Natural killer cell (primary cell): Measurements from ENCODE around the gene ACSL1. TPM values are rescaled to one million over a fixed set of nuclear protein-coding genes. Genes with fewer than 3 reads are reported as not detected.

Experiments used
- ATAC-seq, 3 donors: fragments of 150-1000 bp in 2 of 3; fragments of 200-7000 bp in 1 of 3; cut with Tn5 transposase; 1 replicate in 1 of 3; 2 replicates in 2 of 3; pipeline ENCODE4 v1.10.0; 2021; ENCODE audit warnings: mild to moderate bottlenecking in 2 of 3, moderate library complexity in 2 of 3
- DNase-seq, 2 donors: peaks; one replicate each; pipeline versions ENCODE4 v3.0.0 to v3.0.0-alpha.2; 2013 to 2021; ENCODE audit warnings: mixed read lengths in 1 of 2
- H3K27ac ChIP-seq: one replicate; pipeline ENCODE4 v1.5.1; 2013; ENCODE audit warnings: mild to moderate bottlenecking, low read length
- H3K27me3 ChIP-seq: one replicate; pipeline ENCODE4 v1.6.1; 2013; ENCODE audit warnings: low read length; ENCODE audit not compliant: control insufficient read depth, insufficient read depth
- H3K36me3 ChIP-seq: one replicate; pipeline ENCODE4 v1.6.1; 2013; ENCODE audit warnings: low read length; ENCODE audit not compliant: control insufficient read depth, insufficient read depth
- H3K4me1 ChIP-seq: one replicate; pipeline ENCODE4 v1.6.1; 2013; ENCODE audit warnings: low read length; ENCODE audit not compliant: control insufficient read depth, insufficient read depth
- H3K4me3 ChIP-seq: one replicate; pipeline ENCODE4 v1.5.1; 2013; ENCODE audit warnings: low read length
- H3K9me3 ChIP-seq: one replicate; pipeline ENCODE4 v1.6.1; 2013; ENCODE audit warnings: low read length; ENCODE audit not compliant: control insufficient read depth, insufficient read depth
- H3K27ac Mint-ChIP-seq, 2 donors: one replicate each; pipeline ENCODE4 v1.8.0; 2022; ENCODE audit warnings: mild to moderate bottlenecking in 2 of 2, mixed read lengths in 2 of 2, moderate library complexity in 1 of 2
- H3K27me3 Mint-ChIP-seq, 2 donors: one replicate each; pipeline ENCODE4 v1.8.0; 2022; ENCODE audit warnings: low read depth in 2 of 2, mixed read lengths in 2 of 2
- H3K36me3 Mint-ChIP-seq: one replicate; pipeline ENCODE4 v1.8.0; 2022; ENCODE audit warnings: mixed read lengths
- H3K4me1 Mint-ChIP-seq, 2 donors: one replicate each; pipeline ENCODE4 v1.8.0; 2022; ENCODE audit warnings: mixed read lengths in 2 of 2
- H3K4me3 Mint-ChIP-seq: one replicate; pipeline ENCODE4 v1.8.0; 2022; ENCODE audit warnings: mild to moderate bottlenecking, moderate library complexity, mixed read lengths
- H3K9me3 Mint-ChIP-seq, 2 donors: one replicate each; pipeline ENCODE4 v1.8.0; 2022; ENCODE audit warnings: mixed read lengths in 2 of 2
- CTCF ChIP-seq: fragments of 200-600 bp; IDR thresholded peaks from one replicate; pipeline ENCODE4 v1.8.0; 2022; ENCODE audit warnings: antibody characterized with exemption
- WGBS: methylation state at CpG from one replicate; pipeline ENCODE4 v1.1.7; 2013; ENCODE audit warnings: missing lambda C conversion rate; ENCODE audit not compliant: insufficient coverage; 5-methylcytosine and 5-hydroxymethylcytosine counted together
- intact Hi-C: fragments of 100-400 bp; cut with micrococcal nuclease; formaldehyde crosslinking; loops from one replicate; pipeline ENCODE4 v1.14.2; 2022
- total RNA-seq, 4 donors: library from RNA; stranded (reverse); fragments of 120-200 nt in 1 of 4; gene quantifications; one replicate each; pipeline versions ENCODE4 v1.2.3 to v1.2.4, GENCODE V29; 2013 to 2022

The ACSL1 gene
- total RNA-seq, 3 donors from 2014 or later (not counting 1 experiment from before 2014, with no cell fraction given) = 13.2 to 43.1 (median 13.3) TPM

DNA sequence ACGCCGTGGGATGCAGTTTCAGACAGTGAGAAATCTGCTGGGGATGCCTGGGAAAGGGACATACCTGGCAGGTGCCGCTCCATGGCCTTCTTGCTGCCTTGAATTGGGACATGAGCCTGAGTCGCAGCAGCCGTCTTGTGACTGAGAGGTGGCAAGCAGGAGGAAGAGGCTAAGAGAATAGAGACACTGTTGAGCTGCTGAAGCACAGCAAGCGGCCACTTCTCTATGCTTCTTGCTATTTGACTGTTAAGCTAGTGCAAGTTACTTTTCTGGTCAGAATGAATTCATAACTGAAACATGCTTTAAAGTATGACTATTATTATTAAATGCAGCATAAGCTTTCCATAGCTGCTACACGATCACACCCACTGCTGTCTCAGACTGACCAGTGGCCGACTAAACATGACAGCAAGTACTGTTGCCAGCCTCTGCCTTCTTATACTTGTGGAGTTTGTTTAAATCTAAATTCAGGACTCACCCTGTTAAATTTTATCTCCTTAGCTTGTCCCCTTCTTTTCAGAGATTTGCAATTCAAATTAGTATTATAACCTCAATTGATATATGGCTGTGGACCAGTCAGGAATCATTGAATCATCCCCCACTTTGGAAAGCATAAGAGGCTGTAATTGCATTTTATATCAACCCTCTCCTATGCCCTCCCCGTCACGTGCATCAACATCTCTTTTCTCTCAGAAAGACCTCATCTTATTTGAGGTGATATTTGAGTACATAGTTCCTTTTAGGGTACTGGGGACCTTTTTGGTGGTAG lies 24.8 kb upstream of the ACSL1 start:
- TF ChIP-seq CTCF = no peak
- Mint-ChIP-seq H3K4me1 (peaks cover 9 to 11% of the 10 kb centered on the region in 2 donors), H3K9me3 (no peaks in the 10 kb centered on the region), H3K36me3 (no peaks in the 10 kb centered on the region), H3K27ac (no peak overlapping the region), H3K27me3 (peaks cover 16 to 19% of the 10 kb centered on the region in 2 donors), H3K4me3 (no peak overlapping the region)
- H3K4me1 ChIP-seq = peaks cover 11% of the 10 kb centered on the region
- intact Hi-C loops = no loop called here
- no peak overlapping the region for H3K27ac ChIP-seq
- DNase-seq (no peak), ATAC-seq (no peak)
- WGBS = 81% methylated on average over 8 of the region's 10 CpGs
- no peaks in the 10 kb centered on the region for H3K36me3 ChIP-seq
- no peaks in the 10 kb centered on the region for H3K9me3 ChIP-seq
- H3K27me3 ChIP-seq = no peaks in the 10 kb centered on the region
- H3K4me3 ChIP-seq = no peak overlapping the region

DNA sequence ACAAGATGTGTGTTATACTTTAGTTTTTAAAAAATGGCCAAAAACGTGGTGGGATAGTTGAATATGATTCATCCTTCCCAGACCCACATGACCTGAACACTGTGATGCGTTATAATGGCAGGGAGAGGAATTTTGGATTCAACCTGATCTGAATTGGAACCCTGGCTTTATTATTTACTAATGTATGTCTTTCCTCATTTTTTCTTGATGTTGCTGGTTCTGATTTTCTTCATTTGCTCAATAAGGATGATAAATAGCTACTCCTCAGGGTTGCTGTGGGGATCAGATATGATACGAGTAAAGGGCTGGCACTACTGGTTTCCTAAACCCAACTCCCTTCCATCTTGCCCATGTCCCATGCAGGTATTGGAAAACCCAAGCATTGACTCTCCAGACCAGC lies 24.2 kb upstream of the ACSL1 start:
- no peaks in the 10 kb centered on the region for H3K36me3 Mint-ChIP-seq
- intact Hi-C loops = no loop called here
- ATAC-seq (no peak), DNase-seq (no peak)
- Histone ChIP-seq H3K4me1 (peaks cover 5% of the 10 kb centered on the region), H3K27me3 (no peaks in the 10 kb centered on the region), H3K27ac (no peak overlapping the region), H3K4me3 (no peak overlapping the region), H3K9me3 (no peaks in the 10 kb centered on the region), H3K36me3 (no peaks in the 10 kb centered on the region)
- H3K27me3 Mint-ChIP-seq = peaks cover 14 to 19% of the 10 kb centered on the region in 2 donors
- TF ChIP-seq CTCF = no peak
- H3K9me3 Mint-ChIP-seq = no peaks in the 10 kb centered on the region
- 93% methylated on average over 1 of the region's 3 CpGs for WGBS
- no peak overlapping the region for H3K4me3 Mint-ChIP-seq
- no peak overlapping the region for H3K27ac Mint-ChIP-seq
- peaks cover 9% of the 10 kb centered on the region in 2 donors for H3K4me1 Mint-ChIP-seq

GRCh38 chr4:184849185-184849584 lies 23.4 kb upstream of the ACSL1 start:
- Histone ChIP-seq H3K4me3 (no peak overlapping the region), H3K27me3 (no peaks in the 10 kb centered on the region), H3K4me1 (peaks cover 3% of the 10 kb centered on the region), H3K27ac (no peak overlapping the region), H3K36me3 (no peaks in the 10 kb centered on the region), H3K9me3 (no peaks in the 10 kb centered on the region)
- ATAC-seq (no peak), DNase-seq (no peak)
- Mint-ChIP-seq H3K27ac (no peak overlapping the region), H3K27me3 (peaks cover 12 to 15% of the 10 kb centered on the region in 2 donors), H3K4me1 (peaks cover under 1% of the 10 kb centered on the region in 2 donors), H3K36me3 (no peaks in the 10 kb centered on the region), H3K4me3 (no peak overlapping the region), H3K9me3 (no peaks in the 10 kb centered on the region)
- intact Hi-C loops = no loop called here
- WGBS = 73% methylated on average over 2 of the region's 3 CpGs
- no peak for TF ChIP-seq CTCF

DNA sequence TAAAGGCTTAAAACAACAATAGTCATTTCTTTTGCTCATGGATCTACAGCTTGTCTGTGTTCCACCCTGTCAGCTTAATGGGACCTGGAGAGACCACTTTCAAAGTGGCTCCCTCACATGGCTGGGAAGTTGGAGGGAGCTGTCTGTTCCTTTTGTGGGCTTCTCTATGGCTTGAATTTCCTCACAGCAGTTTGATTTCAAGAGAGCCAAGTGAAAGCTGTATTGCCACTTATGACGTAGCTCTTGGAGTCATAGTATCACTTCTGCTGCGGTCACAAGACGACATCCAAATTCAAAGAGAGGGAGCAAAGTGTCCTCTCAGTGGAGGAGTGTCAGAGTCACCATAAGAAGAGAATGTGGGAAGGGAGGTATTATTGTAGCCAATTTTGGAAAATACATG lies 22.7 kb upstream of the ACSL1 start:
- no peaks in the 10 kb centered on the region for H3K4me1 Mint-ChIP-seq
- TF ChIP-seq CTCF = no peak
- H3K4me3 Mint-ChIP-seq = no peak overlapping the region
- peaks cover 10 to 13% of the 10 kb centered on the region in 2 donors for H3K27me3 Mint-ChIP-seq
- no peak overlapping the region for H3K27ac ChIP-seq
- ATAC-seq (peak in 2 of 3 donors; percentile 24 to 50), DNase-seq (no peak)
- H3K27me3 ChIP-seq = no peaks in the 10 kb centered on the region
- H3K4me1 ChIP-seq = peaks cover 3% of the 10 kb centered on the region
- no peaks in the 10 kb centered on the region for H3K36me3 Mint-ChIP-seq
- 42% methylated on average over 3 of the region's 3 CpGs for WGBS
- H3K36me3 ChIP-seq = no peaks in the 10 kb centered on the region
- H3K9me3 ChIP-seq = no peaks in the 10 kb centered on the region
- intact Hi-C loops = no loop called here
- H3K27ac Mint-ChIP-seq = no peak overlapping the region
- H3K4me3 ChIP-seq = no peak overlapping the region
- H3K9me3 Mint-ChIP-seq = no peaks in the 10 kb centered on the region
